GM19328 (cell line): ENCODE measurements around the gene ARHGAP10.

ENCODE experiments used
- ATAC-seq: cut with Tn5 transposase; IDR thresholded peaks from one replicate; pipeline ENCODE4 v1.9.1; 2021; ENCODE audit warnings: mild to moderate bottlenecking, moderate library complexity; ENCODE audit not compliant: unreplicated experiment

ARHGAP10 gene

GRCh38 chr4:147732518-147733235 is 789 bp downstream of the ARHGAP10 start:
- ATAC-seq = peak; percentile 30

- ATAC-seq = no peak
These were observed 1.9 kb downstream of the ARHGAP10 start for GRCh38 chr4:147733716-147734344.

- ATAC-seq = no peak
These were observed 2.6 kb downstream of the ARHGAP10 start for GRCh38 chr4:147734496-147734895.

GRCh38 chr4:147735413-147736301 is 3.8 kb downstream of the ARHGAP10 start:
- ATAC-seq = no peak

- no peak for ATAC-seq
These were observed 4.6 kb downstream of the ARHGAP10 start for GRCh38 chr4:147736458-147736857.

DNA sequence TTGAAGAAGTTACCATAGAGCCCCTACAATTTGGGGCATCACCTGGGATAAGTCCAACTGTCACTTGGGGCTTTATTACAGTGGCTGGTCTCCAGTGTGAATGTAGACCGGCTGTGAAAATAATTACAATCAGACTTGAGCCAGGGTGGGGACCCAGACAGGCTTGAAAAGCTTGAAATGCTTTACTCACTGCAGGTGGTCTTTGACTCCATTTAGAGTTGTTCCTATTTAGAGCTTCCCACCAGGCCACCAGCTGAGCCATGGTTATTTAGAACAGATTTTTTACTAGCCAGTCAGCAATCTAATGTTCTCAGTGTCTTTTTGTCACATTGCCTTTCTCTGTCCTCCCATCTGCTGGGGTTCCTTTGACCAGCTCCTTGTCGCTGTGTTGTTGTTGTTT is 5.7 kb downstream of the ARHGAP10 start:
- no peak for ATAC-seq

DNA sequence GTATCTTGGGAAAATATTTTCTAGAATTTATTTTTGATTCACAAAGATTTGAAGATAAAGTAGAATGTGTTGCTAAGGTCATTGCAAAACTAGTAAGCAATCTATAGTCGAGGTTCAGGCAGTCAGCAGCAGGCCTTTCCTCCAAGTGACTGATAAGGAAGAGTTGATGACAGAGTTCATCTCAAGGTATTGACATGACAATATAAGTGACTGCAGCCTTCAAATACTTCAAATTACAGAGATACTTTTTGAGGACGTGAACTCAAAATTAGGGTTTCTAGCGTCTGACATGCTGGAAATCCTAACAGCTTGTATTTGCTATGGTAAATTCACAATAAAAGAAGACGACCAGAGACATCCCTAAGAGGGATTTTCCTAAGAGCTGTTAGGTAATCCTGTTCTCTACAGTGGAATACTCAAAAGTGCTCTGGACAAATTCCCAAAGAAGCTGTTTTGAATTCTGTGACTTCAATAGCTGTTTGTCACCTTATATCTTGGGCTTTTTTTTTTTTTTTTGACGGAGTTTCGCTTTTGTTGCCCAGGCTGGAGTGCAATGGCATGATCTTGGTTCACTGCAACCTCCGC is 7.4 kb downstream of the ARHGAP10 start:
- no peak for ATAC-seq

DNA sequence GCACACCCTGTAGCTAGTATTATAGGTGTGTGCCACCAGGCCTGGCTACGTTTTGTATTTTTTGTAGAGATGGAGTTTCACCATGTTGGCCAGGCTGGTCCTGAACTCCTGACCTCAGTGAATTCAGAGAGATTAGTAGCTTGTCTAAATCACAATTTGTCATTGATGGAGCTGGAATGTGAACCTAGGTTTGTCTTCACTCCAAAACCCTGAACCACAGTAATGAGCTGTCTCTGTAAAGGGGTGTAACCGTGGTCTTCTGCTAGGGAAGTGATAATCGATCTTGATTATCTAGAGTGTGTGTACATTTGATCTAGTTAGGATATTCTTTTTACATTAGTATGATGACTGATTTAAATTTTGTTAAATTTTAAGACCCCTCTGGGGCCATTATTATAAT is 8.3 kb downstream of the ARHGAP10 start:
- no peak for ATAC-seq

GRCh38 chr4:147741190-147741788 is 9.4 kb downstream of the ARHGAP10 start:
- ATAC-seq = no peak

GRCh38 chr4:147747787-147748454 is 16.0 kb downstream of the ARHGAP10 start:
- ATAC-seq = no peak

DNA sequence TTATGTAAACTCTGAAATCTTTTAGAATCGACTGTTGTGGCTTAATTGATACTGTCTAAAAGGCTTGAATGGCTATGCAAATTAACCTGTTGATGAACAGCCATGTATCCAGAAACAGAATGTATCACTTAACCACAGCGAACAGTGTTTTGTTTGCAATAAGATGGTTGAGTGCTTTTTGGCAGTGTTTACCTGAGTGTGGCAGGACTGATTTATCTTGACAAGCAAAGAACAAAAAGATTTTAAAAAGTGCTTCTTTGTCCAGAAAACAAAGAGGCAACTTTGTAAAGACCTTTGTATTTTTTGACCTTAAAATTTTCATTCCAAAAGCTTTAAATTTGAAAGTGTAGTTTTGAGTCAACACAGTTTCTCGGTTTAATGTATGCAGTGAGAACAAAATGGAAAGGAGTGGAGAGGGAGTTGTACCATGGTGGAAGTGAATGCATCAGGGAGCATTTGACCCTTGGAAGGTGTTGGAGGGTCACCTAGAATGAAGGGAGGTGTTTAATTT is 18.0 kb downstream of the ARHGAP10 start:
- peak; percentile 95 for ATAC-seq

DNA sequence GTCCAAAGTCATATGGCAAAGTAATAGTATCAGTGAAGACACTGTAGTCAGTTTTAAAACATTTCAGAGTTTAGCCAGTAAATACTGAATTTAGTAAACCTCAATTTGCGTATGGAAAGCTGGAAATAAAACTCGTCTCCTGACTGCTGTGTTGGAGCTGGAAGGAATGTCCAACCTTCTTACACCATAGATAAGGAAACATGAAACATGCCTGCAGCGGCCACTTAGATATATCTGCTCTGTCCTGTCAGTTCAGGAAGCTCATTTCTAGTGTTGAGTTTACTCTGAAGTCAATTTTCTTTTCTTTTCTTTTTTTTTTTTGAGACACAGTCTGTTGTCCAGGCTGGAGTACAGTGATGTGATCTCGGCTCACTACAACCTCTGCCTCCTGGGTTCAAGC is 21.2 kb downstream of the ARHGAP10 start:
- no peak for ATAC-seq

- ATAC-seq = no peak
These were observed 22.2 kb downstream of the ARHGAP10 start for GRCh38 chr4:147754037-147754445.

DNA sequence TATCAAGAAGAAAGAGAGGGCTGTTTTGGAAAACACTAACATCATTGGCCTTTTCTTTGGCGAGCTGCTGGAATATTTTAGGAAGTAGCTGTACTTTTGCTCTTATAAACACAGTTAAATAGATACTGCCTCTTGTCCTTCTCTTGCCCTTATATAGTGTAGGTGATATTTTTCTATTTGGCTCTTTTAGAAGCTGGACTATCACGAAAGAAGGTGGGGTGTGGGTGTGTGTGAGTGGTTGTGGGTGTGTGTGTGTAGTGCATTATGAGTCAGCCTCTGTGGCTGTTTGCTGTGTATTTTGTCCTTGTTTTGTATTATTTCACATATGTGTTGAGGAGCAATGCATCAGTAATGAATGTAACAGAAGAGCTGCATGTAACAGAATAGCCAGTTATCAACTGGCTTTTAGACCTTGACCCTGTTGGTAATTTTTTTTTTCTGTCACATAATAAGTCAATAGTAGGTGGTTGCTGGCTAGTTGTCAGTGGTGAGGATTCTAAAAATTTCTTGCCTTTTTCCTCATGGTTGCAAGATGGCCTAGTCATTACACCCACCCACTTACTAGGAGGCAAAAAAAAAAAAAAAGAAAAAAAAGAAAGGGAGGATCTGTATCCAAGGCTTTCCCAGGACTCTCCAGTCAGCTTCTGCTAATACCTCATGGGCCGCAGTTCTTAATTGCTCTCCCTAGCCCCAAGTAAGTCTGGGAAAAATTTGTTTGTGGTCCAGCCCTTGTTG is 23.8 kb downstream of the ARHGAP10 start:
- no peak for ATAC-seq

- no peak for ATAC-seq
These were observed 24.5 kb downstream of the ARHGAP10 start for GRCh38 chr4:147756417-147756816.

DNA sequence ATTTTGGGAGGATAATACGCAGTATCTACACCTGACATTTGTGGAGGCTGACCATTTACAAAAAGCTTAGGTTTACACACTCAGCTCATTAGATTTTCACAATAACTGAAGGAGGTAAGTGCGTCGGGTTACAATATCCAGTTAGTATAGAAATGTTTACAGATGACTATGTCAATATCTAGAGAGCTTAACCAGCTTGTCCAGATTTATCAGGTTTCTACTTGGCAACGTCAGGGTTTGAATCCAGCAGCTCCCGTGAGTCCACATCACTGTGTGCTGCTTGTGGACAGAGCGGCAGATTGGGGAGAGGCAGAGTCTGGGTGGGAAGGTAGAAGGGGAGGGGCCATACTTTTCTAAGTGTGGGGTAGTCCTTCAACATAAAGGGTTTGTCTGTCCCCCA is 28.3 kb downstream of the ARHGAP10 start:
- ATAC-seq = no peak

DNA sequence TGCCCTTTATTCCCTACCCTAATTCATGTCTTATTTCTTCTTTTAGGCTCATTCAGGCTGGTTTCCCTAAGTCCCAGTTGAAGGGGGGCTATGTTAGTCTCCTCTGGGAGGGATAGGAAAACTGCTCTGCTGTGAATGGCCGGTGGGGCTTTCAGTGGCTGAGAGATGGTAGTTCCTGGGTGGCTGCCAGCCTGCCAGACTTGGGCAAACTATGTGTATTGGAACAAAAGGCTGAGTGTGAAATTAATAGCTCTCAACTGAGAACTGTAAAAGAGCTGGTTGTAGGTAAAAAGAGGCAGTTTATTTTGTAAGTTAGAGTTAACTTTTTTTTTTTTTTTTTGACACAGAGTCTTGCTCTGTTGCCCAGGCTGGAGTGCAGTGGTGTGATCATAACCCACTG is 28.8 kb downstream of the ARHGAP10 start:
- no peak for ATAC-seq

DNA sequence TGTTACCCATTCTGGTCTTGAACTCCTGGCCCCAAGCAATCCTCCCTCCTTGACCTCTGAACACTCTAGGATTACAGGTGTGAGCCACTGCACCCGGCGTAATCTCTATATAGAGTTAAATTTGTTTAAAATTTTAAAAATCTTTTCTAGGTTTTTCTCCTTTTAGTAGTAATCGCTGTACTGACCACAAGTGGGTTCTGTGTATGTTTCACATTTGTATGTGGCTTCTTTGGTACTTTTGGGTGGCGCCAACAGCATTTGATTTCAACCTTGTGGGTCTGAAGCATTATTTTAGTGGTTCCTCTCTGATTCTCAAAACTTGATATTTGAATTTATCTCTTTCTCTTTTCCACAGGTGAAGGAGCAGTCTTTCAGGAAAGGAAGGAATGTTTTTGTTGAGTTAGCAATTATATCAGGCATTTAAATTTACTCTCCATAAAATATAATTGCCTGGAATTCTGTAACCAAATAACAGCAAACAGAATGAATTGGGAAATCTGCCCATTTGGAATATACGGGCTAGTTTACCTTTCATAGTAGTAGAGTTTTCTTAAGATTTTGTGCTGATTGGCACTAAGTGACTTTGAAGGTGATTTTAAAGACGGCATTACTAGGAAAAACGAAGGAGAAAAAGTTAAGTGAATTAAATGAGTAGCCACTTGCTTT is 29.5 kb downstream of the ARHGAP10 start:
- ATAC-seq = no peak

DNA sequence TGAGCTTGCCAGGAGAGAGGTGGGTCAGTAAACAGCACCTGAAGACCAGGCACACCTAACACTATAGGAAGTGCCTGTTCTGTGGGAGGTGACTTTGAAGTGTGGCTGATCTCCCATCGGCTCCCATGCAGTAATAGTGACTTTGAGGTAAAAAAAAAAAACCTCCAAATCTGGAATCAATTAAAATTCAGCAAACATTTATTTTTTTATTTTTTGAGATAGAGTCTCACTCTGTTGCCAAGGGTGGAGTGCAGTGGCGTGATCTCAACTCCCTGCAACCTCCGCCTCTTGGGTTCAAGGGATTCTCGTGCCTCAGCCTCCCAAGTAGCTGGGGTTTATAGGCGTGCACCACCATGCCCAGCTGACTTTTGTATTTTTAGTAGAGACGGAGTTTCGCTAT is 32.4 kb downstream of the ARHGAP10 start:
- no peak for ATAC-seq
